Testis (tissue), 3 donors: ENCODE data around the gene PLA2R1. TPM values are rescaled to one million over a fixed set of nuclear protein-coding genes. Genes with fewer than 3 reads are reported as not detected.

Experiments
- DNase-seq: peaks from one replicate; pipeline ENCODE4 v3.0.0-alpha.2; 2019
- H3K27ac ChIP-seq, 2 donors: fragments of 200-600 bp; sonication (generic); one replicate each; pipeline ENCODE4 v1.5.1; 2019
- H3K27me3 ChIP-seq: fragments of 200-600 bp; sonication (generic); one replicate; pipeline ENCODE4 v1.5.1; 2019
- H3K36me3 ChIP-seq: fragments of 200-600 bp; sonication (generic); one replicate; pipeline ENCODE4 v1.5.1; 2017; ENCODE audit warnings: low read depth; ENCODE audit errors: missing control alignments
- H3K4me1 ChIP-seq: fragments of 200-600 bp; sonication (generic); one replicate; pipeline ENCODE4 v1.5.1; 2019
- H3K4me3 ChIP-seq, 2 donors: fragments of 200-600 bp; sonication (generic); one replicate each; pipeline ENCODE4 v1.5.1; 2017 to 2019
- H3K9me3 ChIP-seq: fragments of 200-600 bp; sonication (generic); one replicate; pipeline ENCODE4 v1.5.1; 2017
- CTCF ChIP-seq, 3 experiments: fragments of 450-650 bp in 2 of 3; fragments of 200-600 bp in 1 of 3; sonication (generic) in 1 of 3; IDR thresholded peaks; one replicate each; pipeline ENCODE4 v1.5.1; 2016 to 2019; ENCODE audit warnings: antibody characterized with exemption in 3 of 3, mild to moderate bottlenecking in 2 of 3, moderate library complexity in 1 of 3
- POLR2A ChIP-seq: fragments of 450-650 bp; IDR thresholded peaks from one replicate; pipeline ENCODE4 v1.6.1; 2017; ENCODE audit warnings: antibody characterized with exemption, mild to moderate bottlenecking, moderate library complexity
- WGBS, 2 donors: methylation state at CpG; one replicate each; pipeline ENCODE4 v1.1.5; 2018; 5-methylcytosine and 5-hydroxymethylcytosine counted together
- intact Hi-C: fragments of 100-400 bp; cut with DNase I; formaldehyde crosslinking; loops from one replicate; pipeline ENCODE4 v1.15.1; 2023; ENCODE audit warnings: low total_unique reads
- polyA plus RNA-seq: library from polyadenylated mRNA; stranded (reverse); fragments of 350-450 nt; fragmentation: Illumina TruSeq; extraction: RNeasy Lipid Tissue Mini Kit (QIAGEN cat#74804); gene quantifications from one replicate; pipeline ENCODE4 v1.2.3, GENCODE V29; 2014; ENCODE audit warnings: low read depth, low replicate concordance; ENCODE audit not compliant: insufficient read depth
- total RNA-seq, 2 donors: library from RNA; depleted of rRNA; stranded (reverse); fragments of >200 nt; gene quantifications; one replicate each; pipeline ENCODE4 v1.2.3, GENCODE V29; 2016

Gene PLA2R1
- total and polyA plus RNA-seq, 3 donors from 2014 or later: 3.4 to 5.3 (median 5.0) TPM

DNA sequence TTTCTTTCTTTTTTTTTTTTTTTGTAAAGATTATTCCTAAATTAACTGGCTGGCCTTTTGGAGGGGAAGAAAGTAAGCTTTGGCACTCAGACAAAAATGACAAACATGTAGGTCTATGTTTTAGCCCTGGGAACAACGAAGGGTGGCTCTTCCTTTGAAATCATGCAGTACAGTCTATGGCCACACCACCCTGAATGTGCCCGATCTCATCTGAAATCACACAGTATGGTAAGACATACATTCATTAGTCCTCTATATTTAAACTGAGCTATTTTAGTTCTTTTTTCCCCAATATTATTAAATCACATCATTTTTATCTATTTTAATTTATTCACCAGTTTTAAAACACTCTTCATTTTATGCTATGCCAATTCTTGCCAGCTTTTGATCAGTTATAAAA lies 48.2 kb downstream of the PLA2R1 start:
- no peaks in the 10 kb centered on the region for H3K36me3 ChIP-seq
- H3K4me1 ChIP-seq: no peaks in the 10 kb centered on the region
- WGBS, 2 donors: 26 to 44% methylated on average over 2 of the region's 2 CpGs
- no peak overlapping the region for H3K27ac ChIP-seq
- no peak for TF ChIP-seq CTCF (IDR thresholded peaks at IDR 0.05)
- no peak for TF ChIP-seq POLR2A
- H3K9me3 ChIP-seq: no peaks in the 10 kb centered on the region
- H3K27me3 ChIP-seq: no peaks in the 10 kb centered on the region
- H3K4me3 ChIP-seq: no peak overlapping the region
- no peak for DNase-seq
- intact Hi-C loops: no loop called here

GRCh38 chr2:160010361-160011145 lies 51.9 kb downstream of the PLA2R1 start:
- no peak for TF ChIP-seq CTCF (IDR thresholded peaks at IDR 0.05)
- Histone ChIP-seq H3K4me1 (no peaks in the 10 kb centered on the region), H3K27ac (no peak overlapping the region), H3K27me3 (no peaks in the 10 kb centered on the region), H3K36me3 (no peaks in the 10 kb centered on the region), H3K9me3 (no peaks in the 10 kb centered on the region), H3K4me3 (no peak overlapping the region)
- no peak for DNase-seq
- WGBS, 2 donors: 65 to 73% methylated on average over 5 of the region's 5 CpGs
- intact Hi-C loops: no loop called here

- Histone ChIP-seq H3K4me3 (no peak overlapping the region), H3K27me3 (no peaks in the 10 kb centered on the region), H3K9me3 (no peaks in the 10 kb centered on the region), H3K27ac (no peak overlapping the region), H3K4me1 (no peaks in the 10 kb centered on the region), H3K36me3 (no peaks in the 10 kb centered on the region)
- 74 to 77% methylated on average over 5 of the region's 5 CpGs for WGBS, 2 donors
- intact Hi-C loops: no loop called here
- no peak for DNase-seq
- no peak for TF ChIP-seq POLR2A
- TF ChIP-seq CTCF (IDR thresholded peaks at IDR 0.05): no peak
Measured at GRCh38 chr2:160007111-160007510, 55.3 kb downstream of the PLA2R1 start.

- no peaks in the 10 kb centered on the region for H3K27me3 ChIP-seq
- H3K36me3 ChIP-seq: no peaks in the 10 kb centered on the region
- TF ChIP-seq POLR2A: no peak
- no peak overlapping the region for H3K4me3 ChIP-seq
- intact Hi-C loops: no loop called here
- no peaks in the 10 kb centered on the region for H3K9me3 ChIP-seq
- WGBS, 2 donors: 23 to 34% methylated on average over 2 of the region's 2 CpGs
- H3K4me1 ChIP-seq: no peaks in the 10 kb centered on the region
- no peak overlapping the region for H3K27ac ChIP-seq
- peak; percentile 22 for DNase-seq
Measured at GRCh38 chr2:160006475-160006874, 55.9 kb downstream of the PLA2R1 start.

GRCh38 chr2:160005908-160006307 lies 56.5 kb downstream of the PLA2R1 start:
- 81 to 92% methylated on average over 3 of the region's 3 CpGs for WGBS, 2 donors
- H3K4me1 ChIP-seq: no peaks in the 10 kb centered on the region
- TF ChIP-seq CTCF (IDR thresholded peaks at IDR 0.05) (no peak), POLR2A (no peak)
- DNase-seq: no peak
- no peaks in the 10 kb centered on the region for H3K9me3 ChIP-seq
- H3K36me3 ChIP-seq: no peaks in the 10 kb centered on the region
- H3K27me3 ChIP-seq: no peaks in the 10 kb centered on the region
- H3K4me3 ChIP-seq: no peak overlapping the region
- intact Hi-C loops: no loop called here
- no peak overlapping the region for H3K27ac ChIP-seq
